A673 (cell line): Measurements from ENCODE around the gene RERE. TPM values are rescaled to one million over a fixed set of nuclear protein-coding genes. Genes with fewer than 3 reads are reported as not detected.

Source experiments
- BruUV-seq: library from RNA; stranded (reverse); fragments of 400-500 nt; replicated peaks from 2 replicates; lab custom pipeline; 2021; lab: Mats Ljungman, UMichigan
- CTCF ChIA-PET: fragments of 300-600 bp; sonication (Branson Sonifier 250); formaldehyde crosslinking; loops from one replicate; lab custom pipeline; 2022; ENCODE audit warnings: antibody characterized with exemption; lab: Charles Lee
- POLR2A ChIA-PET: fragments of 300-600 bp; sonication (Branson Sonifier 250); formaldehyde crosslinking; loops from one replicate; lab custom pipeline; 2022; ENCODE audit warnings: antibody characterized with exemption; ENCODE audit not compliant: low non-redundant PET; lab: Charles Lee
- DNase-seq: peaks from one replicate; pipeline ENCODE4 v3.0.0-alpha.2; 2015; ENCODE audit warnings: low spot score
- H3K27ac ChIP-seq: fragments of 200-600 bp; sonication (generic); 2 replicates; pipeline ENCODE4 v1.5.1; 2016; ENCODE audit warnings: mixed run types, low read depth, mild to moderate bottlenecking, mixed read lengths, antibody characterized with exemption, low read length; ENCODE audit not compliant: poor library complexity, severe bottlenecking
- H3K27me3 ChIP-seq: fragments of 200-600 bp; sonication (generic); replicated peaks from 2 replicates; pipeline ENCODE4 v1.6.1; 2017; ENCODE audit warnings: mixed run types, low read depth, mild to moderate bottlenecking, mixed read lengths, antibody characterized with exemption, low read length; ENCODE audit not compliant: insufficient read depth, poor library complexity
- H3K36me3 ChIP-seq: fragments of 200-600 bp; sonication (generic); 2 replicates; pipeline ENCODE4 v1.6.1; 2016; ENCODE audit warnings: mixed run types, mild to moderate bottlenecking, mixed read lengths, antibody characterized with exemption, low read length; ENCODE audit not compliant: insufficient read depth, poor library complexity, severe bottlenecking
- H3K4me1 ChIP-seq: fragments of 200-600 bp; sonication (generic); 2 replicates; pipeline ENCODE4 v1.6.1; 2017; ENCODE audit warnings: mixed run types, mild to moderate bottlenecking, mixed read lengths, antibody characterized with exemption, low read length; ENCODE audit not compliant: insufficient read depth, poor library complexity, severe bottlenecking
- H3K4me3 ChIP-seq: fragments of 200-600 bp; sonication (generic); 2 replicates; pipeline ENCODE4 v1.5.1; 2016; ENCODE audit warnings: low read depth, mixed run types, mild to moderate bottlenecking, mixed read lengths, low read length; ENCODE audit not compliant: poor library complexity, severe bottlenecking
- H3K9me3 ChIP-seq: fragments of 200-600 bp; sonication (generic); 2 replicates; pipeline ENCODE4 v1.6.1; 2016; ENCODE audit warnings: mixed run types, low read depth, mild to moderate bottlenecking, mixed read lengths, antibody characterized with exemption, low read length; ENCODE audit not compliant: poor library complexity, severe bottlenecking
- EZH2 ChIP-seq: fragments of 200-600 bp; sonication (generic); IDR thresholded peaks from 2 replicates; pipeline ENCODE4 v1.6.1; 2017; ENCODE audit warnings: borderline replicate concordance, low read depth, mild to moderate bottlenecking, mixed read lengths, antibody characterized with exemption, low read length; ENCODE audit not compliant: poor library complexity, severe bottlenecking
- intact Hi-C: fragments of 100-400 bp; cut with micrococcal nuclease; formaldehyde crosslinking; loops from one replicate; pipeline ENCODE4 v1.10.0; 2022; ENCODE audit not compliant: unreplicated experiment
- total RNA-seq: library from RNA; stranded (reverse); gene quantifications from 2 replicates; pipeline ENCODE4 v1.2.3, GENCODE V29; 2021
- TF ChIP-seq, protein P1 (sequence below): fragments of 300-800, 200-600 bp; sonication (generic); conservative IDR thresholded peaks from 2 replicates; pipeline ENCODE4 v1.5.1; 2017; ENCODE audit warnings: low read depth, mild to moderate bottlenecking, antibody characterized with exemption, low read length, moderate library complexity, mixed read lengths

RERE gene
- total RNA-seq, 1 experiment from 2014 or later: 188 TPM

DNA sequence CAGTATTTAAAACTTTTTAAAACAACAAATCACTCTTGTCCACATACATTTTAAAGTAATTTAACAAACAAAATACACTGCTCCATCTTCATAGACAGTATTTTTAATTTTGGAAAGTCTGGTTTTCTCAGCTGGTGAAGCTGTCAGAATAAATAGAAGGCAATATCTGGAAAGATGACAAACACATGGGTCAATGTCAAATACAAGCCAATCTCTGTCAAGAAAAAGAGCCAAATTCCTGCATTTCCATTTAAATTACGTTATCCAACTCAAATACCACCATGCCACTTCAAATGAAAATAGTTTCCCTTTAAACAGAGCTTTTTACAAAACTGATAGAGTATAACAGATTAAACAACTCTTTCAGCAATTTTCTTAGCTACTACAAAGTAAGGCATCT, 176.5 kb downstream of the RERE start:
- POLR2A ChIA-PET: interaction anchor here (0.6 kb wide), 1 partner anchor 22 kb away, joined by 4 read pairs; no protein-coding TSS in a partner anchor
- H3K4me1 ChIP-seq: peaks cover 53% of the 10 kb centered on the region
- no peak for DNase-seq
- H3K27me3 ChIP-seq: no peaks in the 10 kb centered on the region
- peak overlapping the region; percentile 25 for H3K27ac ChIP-seq
- intact Hi-C loops: no loop called here
- peaks cover 5% of the 10 kb centered on the region for H3K36me3 ChIP-seq
- no peaks in the 10 kb centered on the region for H3K9me3 ChIP-seq
- TSS peak; percentile 2 for BruUV-seq
- CTCF ChIA-PET: no interaction called here
- TF ChIP-seq EZH2: no peak
- TF ChIP-seq, protein P1, sequence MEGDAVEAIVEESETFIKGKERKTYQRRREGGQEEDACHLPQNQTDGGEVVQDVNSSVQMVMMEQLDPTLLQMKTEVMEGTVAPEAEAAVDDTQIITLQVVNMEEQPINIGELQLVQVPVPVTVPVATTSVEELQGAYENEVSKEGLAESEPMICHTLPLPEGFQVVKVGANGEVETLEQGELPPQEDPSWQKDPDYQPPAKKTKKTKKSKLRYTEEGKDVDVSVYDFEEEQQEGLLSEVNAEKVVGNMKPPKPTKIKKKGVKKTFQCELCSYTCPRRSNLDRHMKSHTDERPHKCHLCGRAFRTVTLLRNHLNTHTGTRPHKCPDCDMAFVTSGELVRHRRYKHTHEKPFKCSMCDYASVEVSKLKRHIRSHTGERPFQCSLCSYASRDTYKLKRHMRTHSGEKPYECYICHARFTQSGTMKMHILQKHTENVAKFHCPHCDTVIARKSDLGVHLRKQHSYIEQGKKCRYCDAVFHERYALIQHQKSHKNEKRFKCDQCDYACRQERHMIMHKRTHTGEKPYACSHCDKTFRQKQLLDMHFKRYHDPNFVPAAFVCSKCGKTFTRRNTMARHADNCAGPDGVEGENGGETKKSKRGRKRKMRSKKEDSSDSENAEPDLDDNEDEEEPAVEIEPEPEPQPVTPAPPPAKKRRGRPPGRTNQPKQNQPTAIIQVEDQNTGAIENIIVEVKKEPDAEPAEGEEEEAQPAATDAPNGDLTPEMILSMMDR: no peak
- H3K4me3 ChIP-seq: no peak overlapping the region

DNA sequence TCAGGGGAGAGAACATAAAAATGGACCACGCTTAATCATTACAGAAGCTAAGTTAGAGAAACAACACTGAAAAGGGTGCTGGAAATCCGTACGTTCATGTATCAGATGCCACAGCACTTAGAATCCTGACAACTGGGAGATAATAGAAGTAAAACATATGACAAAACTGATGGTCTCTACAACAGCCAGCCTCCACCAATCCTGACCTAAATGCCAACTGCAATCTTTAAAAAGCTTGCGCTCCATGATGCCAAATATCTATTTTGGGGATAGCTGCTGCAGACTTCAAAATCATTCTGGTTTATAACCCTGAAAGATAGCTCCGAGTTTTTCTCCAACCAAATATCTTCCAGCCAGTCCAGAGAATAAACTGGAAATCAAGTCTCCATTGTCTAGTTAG, 178.3 kb downstream of the RERE start:
- no peaks in the 10 kb centered on the region for H3K27me3 ChIP-seq
- BruUV-seq: no TSS peak

DNA sequence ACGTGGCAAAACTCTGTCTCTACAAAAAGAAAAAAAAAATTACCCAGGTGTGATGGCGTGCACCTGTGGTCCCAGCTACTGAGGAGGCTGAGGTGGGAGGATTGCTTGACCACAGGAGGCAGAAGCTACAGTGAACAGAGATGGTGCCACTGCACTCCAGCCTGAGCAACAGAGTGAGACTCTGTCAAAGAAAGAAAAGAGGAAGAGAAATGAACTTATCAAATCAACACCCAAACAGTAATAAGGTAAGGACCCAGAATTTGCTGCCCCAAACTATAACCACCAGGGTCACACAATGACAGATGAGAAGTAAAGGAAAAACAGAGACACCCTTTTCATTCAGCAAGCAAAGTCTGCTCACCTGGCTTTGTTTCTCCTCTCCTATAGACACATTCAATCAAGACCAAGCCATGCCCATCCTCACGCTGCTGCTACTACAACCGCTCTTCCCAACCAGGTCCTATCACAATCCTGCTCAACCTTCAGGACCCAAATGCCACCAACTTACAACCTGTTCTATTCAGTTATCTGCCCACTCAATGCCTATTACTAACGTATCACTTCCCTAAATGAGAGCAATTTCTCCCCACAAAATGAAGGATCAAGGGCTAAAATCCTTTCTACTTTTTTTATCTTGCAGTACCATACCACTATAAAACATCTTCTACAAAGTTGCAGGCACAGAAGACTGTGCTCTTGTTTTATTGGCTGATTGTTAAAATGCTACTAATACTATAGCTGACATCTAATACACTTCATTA, 183.5 kb downstream of the RERE start:
- POLR2A ChIA-PET: no interaction called here

More for the DNA sequence above, 178.3 kb downstream of the RERE start:
- Histone ChIP-seq H3K9me3 (no peaks in the 10 kb centered on the region), H3K27ac (no peak overlapping the region), H3K4me1 (peaks cover 42% of the 10 kb centered on the region), H3K4me3 (no peak overlapping the region), H3K36me3 (peaks cover under 1% of the 10 kb centered on the region)
- ChIA-PET POLR2A (no interaction called here), CTCF (no interaction called here)
- intact Hi-C loops: no loop called here
- DNase-seq: no peak
- TF ChIP-seq EZH2: no peak
- TF ChIP-seq, protein P1: no peak

More for the DNA sequence above, 183.5 kb downstream of the RERE start:
- no peak for DNase-seq
- BruUV-seq: no TSS peak
- Histone ChIP-seq H3K9me3 (no peaks in the 10 kb centered on the region), H3K27ac (no peak overlapping the region), H3K4me1 (peaks cover 48% of the 10 kb centered on the region), H3K27me3 (no peaks in the 10 kb centered on the region), H3K36me3 (peaks cover 4% of the 10 kb centered on the region), H3K4me3 (no peak overlapping the region)
- TF ChIP-seq, protein P1: no peak
- no peak for TF ChIP-seq EZH2
- CTCF ChIA-PET: no interaction called here
- intact Hi-C loops: no loop called here
